Central memory CD8-positive, alpha-beta T cell (primary cell): Measurements from ENCODE around the gene MYH15.

Experiments
- ATAC-seq: fragments of 150-1000 bp; cut with Tn5 transposase; replicated peaks from 2 replicates; pipeline ENCODE4 v1.10.0; 2022; ENCODE audit warnings: mild to moderate bottlenecking, moderate FRiP score, moderate number of reproducible peaks; ENCODE audit not compliant: poor library complexity, severe bottlenecking; ENCODE audit errors: extremely low read depth
- DNase-seq, 2 donors: peaks; one replicate each; pipeline ENCODE4 v3.0.0; 2021; ENCODE audit warnings: low spot score in 2 of 2
- H3K27ac Mint-ChIP-seq: one replicate; pipeline ENCODE4 v1.8.0; 2022; ENCODE audit warnings: low read depth, mild to moderate bottlenecking, moderate library complexity, mixed read lengths
- H3K27me3 Mint-ChIP-seq: one replicate; pipeline ENCODE4 v1.8.0; 2022; ENCODE audit warnings: mixed read lengths
- H3K36me3 Mint-ChIP-seq: one replicate; pipeline ENCODE4 v1.8.0; 2022; ENCODE audit warnings: mild to moderate bottlenecking, moderate library complexity, mixed read lengths; ENCODE audit not compliant: insufficient read depth
- H3K4me1 Mint-ChIP-seq: one replicate; pipeline ENCODE4 v1.8.0; 2022; ENCODE audit warnings: mixed read lengths
- H3K4me3 Mint-ChIP-seq: one replicate; pipeline ENCODE4 v1.8.0; 2022; ENCODE audit warnings: mild to moderate bottlenecking, moderate library complexity, mixed read lengths
- H3K9me3 Mint-ChIP-seq: one replicate; pipeline ENCODE4 v1.8.0; 2022; ENCODE audit warnings: mixed read lengths

MYH15 gene

GRCh38 chr3:108479224-108479623 lies 31.2 kb downstream of the MYH15 start:
- no peaks in the 10 kb centered on the region for H3K9me3 Mint-ChIP-seq
- no peaks in the 10 kb centered on the region for H3K36me3 Mint-ChIP-seq
- no peak for ATAC-seq

GRCh38 chr3:108477511-108478147 lies 32.8 kb downstream of the MYH15 start:
- H3K27ac Mint-ChIP-seq = no peak overlapping the region

More at GRCh38 chr3:108479224-108479623, 31.2 kb downstream of the MYH15 start:
- Mint-ChIP-seq H3K4me3 (no peak overlapping the region), H3K4me1 (no peaks in the 10 kb centered on the region), H3K27ac (no peak overlapping the region), H3K27me3 (no peaks in the 10 kb centered on the region)
- no peak for DNase-seq

GRCh38 chr3:108475220-108475782 lies 35.1 kb downstream of the MYH15 start:
- Mint-ChIP-seq H3K27me3 (no peaks in the 10 kb centered on the region), H3K27ac (no peak overlapping the region), H3K9me3 (no peaks in the 10 kb centered on the region), H3K36me3 (no peaks in the 10 kb centered on the region), H3K4me3 (no peak overlapping the region), H3K4me1 (no peaks in the 10 kb centered on the region)
- no peak for DNase-seq
- ATAC-seq = no peak

More at GRCh38 chr3:108477511-108478147, 32.8 kb downstream of the MYH15 start:
- Mint-ChIP-seq H3K36me3 (no peaks in the 10 kb centered on the region), H3K27me3 (no peaks in the 10 kb centered on the region), H3K4me3 (no peak overlapping the region), H3K4me1 (no peaks in the 10 kb centered on the region), H3K9me3 (no peaks in the 10 kb centered on the region)
- ATAC-seq = peak; percentile 40
- peak; percentile 20 to 28 for DNase-seq

GRCh38 chr3:108474581-108474980 lies 35.8 kb downstream of the MYH15 start:
- no peaks in the 10 kb centered on the region for H3K36me3 Mint-ChIP-seq
- ATAC-seq (no peak), DNase-seq (no peak)
- H3K4me1 Mint-ChIP-seq = no peaks in the 10 kb centered on the region
- no peaks in the 10 kb centered on the region for H3K27me3 Mint-ChIP-seq
- no peaks in the 10 kb centered on the region for H3K9me3 Mint-ChIP-seq
- no peak overlapping the region for H3K27ac Mint-ChIP-seq
- no peak overlapping the region for H3K4me3 Mint-ChIP-seq

GRCh38 chr3:108473711-108474110 lies 36.7 kb downstream of the MYH15 start:
- DNase-seq = no peak
- no peaks in the 10 kb centered on the region for H3K36me3 Mint-ChIP-seq
- H3K9me3 Mint-ChIP-seq = no peaks in the 10 kb centered on the region
- ATAC-seq = no peak
- H3K27me3 Mint-ChIP-seq = no peaks in the 10 kb centered on the region
- H3K4me3 Mint-ChIP-seq = no peak overlapping the region
- no peak overlapping the region for H3K27ac Mint-ChIP-seq
- H3K4me1 Mint-ChIP-seq = no peaks in the 10 kb centered on the region

GRCh38 chr3:108472001-108472591 lies 38.3 kb downstream of the MYH15 start:
- no peaks in the 10 kb centered on the region for H3K36me3 Mint-ChIP-seq
- no peak overlapping the region for H3K4me3 Mint-ChIP-seq
- no peaks in the 10 kb centered on the region for H3K9me3 Mint-ChIP-seq
- no peaks in the 10 kb centered on the region for H3K4me1 Mint-ChIP-seq
- no peak overlapping the region for H3K27ac Mint-ChIP-seq
- ATAC-seq (no peak), DNase-seq (no peak)
- no peaks in the 10 kb centered on the region for H3K27me3 Mint-ChIP-seq

GRCh38 chr3:108471426-108471825 lies 39.0 kb downstream of the MYH15 start:
- H3K27me3 Mint-ChIP-seq = no peaks in the 10 kb centered on the region
- H3K27ac Mint-ChIP-seq = no peak overlapping the region
- DNase-seq (no peak), ATAC-seq (no peak)
- H3K4me1 Mint-ChIP-seq = no peaks in the 10 kb centered on the region
- H3K36me3 Mint-ChIP-seq = no peaks in the 10 kb centered on the region
- no peak overlapping the region for H3K4me3 Mint-ChIP-seq
- H3K9me3 Mint-ChIP-seq = no peaks in the 10 kb centered on the region

GRCh38 chr3:108469126-108469525 lies 41.3 kb downstream of the MYH15 start:
- Mint-ChIP-seq H3K4me1 (no peaks in the 10 kb centered on the region), H3K27me3 (no peaks in the 10 kb centered on the region), H3K36me3 (no peaks in the 10 kb centered on the region), H3K4me3 (no peak overlapping the region), H3K27ac (no peak overlapping the region), H3K9me3 (no peaks in the 10 kb centered on the region)
- DNase-seq (no peak), ATAC-seq (no peak)

GRCh38 chr3:108468577-108468976 lies 41.8 kb downstream of the MYH15 start:
- Mint-ChIP-seq H3K27me3 (no peaks in the 10 kb centered on the region), H3K9me3 (no peaks in the 10 kb centered on the region), H3K36me3 (no peaks in the 10 kb centered on the region), H3K4me1 (no peaks in the 10 kb centered on the region), H3K27ac (no peak overlapping the region), H3K4me3 (no peak overlapping the region)
- ATAC-seq (no peak), DNase-seq (no peak)

- no peak overlapping the region for H3K27ac Mint-ChIP-seq
These were observed 47.5 kb downstream of the MYH15 start for GRCh38 chr3:108462899-108463298.

GRCh38 chr3:108461661-108462111 lies 48.7 kb downstream of the MYH15 start:
- DNase-seq = no peak
- ATAC-seq = no peak
- peaks cover 8% of the 10 kb centered on the region for H3K27me3 Mint-ChIP-seq

More at GRCh38 chr3:108462899-108463298, 47.5 kb downstream of the MYH15 start:
- Mint-ChIP-seq H3K4me3 (no peak overlapping the region), H3K4me1 (no peaks in the 10 kb centered on the region), H3K9me3 (no peaks in the 10 kb centered on the region), H3K27me3 (no peaks in the 10 kb centered on the region), H3K36me3 (peaks cover 1% of the 10 kb centered on the region)
- DNase-seq (no peak), ATAC-seq (no peak)

GRCh38 chr3:108459225-108459624 lies 51.2 kb downstream of the MYH15 start:
- DNase-seq (no peak), ATAC-seq (no peak)
- Mint-ChIP-seq H3K27me3 (peaks cover 13% of the 10 kb centered on the region), H3K36me3 (peaks cover 1% of the 10 kb centered on the region), H3K9me3 (no peaks in the 10 kb centered on the region), H3K4me1 (no peaks in the 10 kb centered on the region), H3K4me3 (no peak overlapping the region), H3K27ac (no peak overlapping the region)

More at GRCh38 chr3:108461661-108462111, 48.7 kb downstream of the MYH15 start:
- H3K36me3 Mint-ChIP-seq = peaks cover 1% of the 10 kb centered on the region
- no peak overlapping the region for H3K27ac Mint-ChIP-seq
- H3K4me1 Mint-ChIP-seq = no peaks in the 10 kb centered on the region
- no peak overlapping the region for H3K4me3 Mint-ChIP-seq
- no peaks in the 10 kb centered on the region for H3K9me3 Mint-ChIP-seq

GRCh38 chr3:108455212-108455705 lies 55.1 kb downstream of the MYH15 start:
- Mint-ChIP-seq H3K36me3 (peaks cover 1% of the 10 kb centered on the region), H3K9me3 (no peaks in the 10 kb centered on the region), H3K27ac (no peak overlapping the region), H3K4me1 (no peaks in the 10 kb centered on the region), H3K27me3 (peaks cover 13% of the 10 kb centered on the region), H3K4me3 (no peak overlapping the region)
- no peak for ATAC-seq
- no peak for DNase-seq
